HEK293 (cell line): Measurements from ENCODE around the gene RIPPLY2.

Experiments used
- FEZF1 ChIP-seq: fragments of 450-650 bp; formaldehyde crosslinking; IDR thresholded peaks from 2 replicates; pipeline ENCODE4 v1.5.1; 2016; ENCODE audit warnings: missing biosample characterization, missing genetic modification characterization
- HOXC10 ChIP-seq: sonication (generic); formaldehyde crosslinking; IDR thresholded peaks from 2 replicates; pipeline ENCODE4 v1.8.1; 2023; ENCODE audit warnings: mild to moderate bottlenecking, missing genetic modification reagents
- IKZF3 ChIP-seq: fragments of 450-650 bp; IDR thresholded peaks from 2 replicates; pipeline ENCODE4 v1.5.0; 2018; ENCODE audit warnings: missing biosample characterization, mild to moderate bottlenecking, missing genetic modification characterization, moderate library complexity
- KLF9 ChIP-seq: fragments of 450-650 bp; formaldehyde crosslinking; IDR thresholded peaks from 2 replicates; pipeline ENCODE4 v1.5.1; 2016; ENCODE audit warnings: missing biosample characterization, missing genetic modification characterization, low read depth
- MZF1 ChIP-seq: fragments of 450-650 bp; formaldehyde crosslinking; IDR thresholded peaks from 2 replicates; pipeline ENCODE4 v1.5.1; 2017; ENCODE audit warnings: missing biosample characterization, missing genetic modification characterization, borderline replicate concordance
- PBX3 ChIP-seq: sonication (generic); formaldehyde crosslinking; IDR thresholded peaks from 2 replicates; pipeline ENCODE4 v1.8.1; 2022; ENCODE audit warnings: mild to moderate bottlenecking, moderate library complexity, missing genetic modification reagents
- RBAK ChIP-seq: fragments of 450-650 bp; formaldehyde crosslinking; IDR thresholded peaks from 2 replicates; pipeline ENCODE4 v1.5.1; 2016; ENCODE audit warnings: missing biosample characterization, missing genetic modification characterization
- REPIN1 ChIP-seq: fragments of 450-650 bp; formaldehyde crosslinking; IDR thresholded peaks from 2 replicates; pipeline ENCODE4 v1.5.1; 2017; ENCODE audit warnings: missing biosample characterization, missing genetic modification characterization, low read depth
- ZBTB1 ChIP-seq: fragments of 450-650 bp; formaldehyde crosslinking; IDR thresholded peaks from 2 replicates; pipeline ENCODE4 v1.5.1; 2016; ENCODE audit warnings: missing biosample characterization, missing genetic modification characterization
- ZBTB11 ChIP-seq: fragments of 450-650 bp; formaldehyde crosslinking; conservative IDR thresholded peaks from 2 replicates; pipeline ENCODE4 v1.5.1; 2016; ENCODE audit warnings: low read depth, missing biosample characterization, missing genetic modification characterization
- ZNF112 ChIP-seq: fragments of 450-650 bp; formaldehyde crosslinking; IDR thresholded peaks from 2 replicates; pipeline ENCODE4 v1.5.0; 2017; ENCODE audit warnings: missing biosample characterization, missing genetic modification characterization
- ZNF223 ChIP-seq: fragments of 450-650 bp; formaldehyde crosslinking; IDR thresholded peaks from 2 replicates; pipeline ENCODE4 v1.5.1; 2016; ENCODE audit warnings: missing biosample characterization, missing genetic modification characterization
- ZNF248 ChIP-seq: fragments of 450-650 bp; formaldehyde crosslinking; IDR thresholded peaks from 2 replicates; pipeline ENCODE4 v1.5.1; 2017; ENCODE audit warnings: missing biosample characterization, missing genetic modification characterization
- ZNF266 ChIP-seq: fragments of 450-650 bp; formaldehyde crosslinking; IDR thresholded peaks from 2 replicates; pipeline ENCODE4 v1.5.1; 2016; ENCODE audit warnings: missing biosample characterization, missing genetic modification characterization, low read depth
- ZNF354C ChIP-seq: fragments of 450-650 bp; formaldehyde crosslinking; IDR thresholded peaks from 2 replicates; pipeline ENCODE4 v1.5.1; 2016; ENCODE audit warnings: missing biosample characterization, missing genetic modification characterization, low read depth, borderline replicate concordance
- ZNF37A ChIP-seq: fragments of 450-650 bp; IDR thresholded peaks from 2 replicates; pipeline ENCODE4 v1.5.1; 2018; ENCODE audit warnings: missing biosample characterization, missing genetic modification characterization
- ZNF394 ChIP-seq: fragments of 450-650 bp; formaldehyde crosslinking; IDR thresholded peaks from 2 replicates; pipeline ENCODE4 v1.5.1; 2016; ENCODE audit warnings: missing biosample characterization, missing genetic modification characterization, mild to moderate bottlenecking, moderate library complexity, borderline replicate concordance
- ZNF398 ChIP-seq: fragments of 450-650 bp; formaldehyde crosslinking; IDR thresholded peaks from 2 replicates; pipeline ENCODE4 v1.5.1; 2017; ENCODE audit warnings: missing biosample characterization, missing genetic modification characterization
- ZNF449 ChIP-seq: fragments of 450-650 bp; formaldehyde crosslinking; IDR thresholded peaks from 2 replicates; pipeline ENCODE4 v1.5.1; 2017; ENCODE audit warnings: missing biosample characterization, mild to moderate bottlenecking, missing genetic modification characterization, moderate library complexity
- ZNF473 ChIP-seq: fragments of 450-650 bp; formaldehyde crosslinking; IDR thresholded peaks from 2 replicates; pipeline ENCODE4 v1.5.1; 2017; ENCODE audit warnings: missing biosample characterization, missing genetic modification characterization
- ZNF530 ChIP-seq: fragments of 450-650 bp; formaldehyde crosslinking; IDR thresholded peaks from 2 replicates; pipeline ENCODE4 v1.5.1; 2016; ENCODE audit warnings: low read depth, missing biosample characterization, missing genetic modification characterization
- ZNF548 ChIP-seq: fragments of 450-650 bp; formaldehyde crosslinking; IDR thresholded peaks from 2 replicates; pipeline ENCODE4 v1.5.1; 2016; ENCODE audit warnings: missing biosample characterization, missing genetic modification characterization
- ZNF560 ChIP-seq: fragments of 450-650 bp; formaldehyde crosslinking; IDR thresholded peaks from 2 replicates; pipeline ENCODE4 v1.5.1; 2017; ENCODE audit warnings: missing biosample characterization, missing genetic modification characterization, borderline replicate concordance
- ZNF561 ChIP-seq: fragments of 450-650 bp; IDR thresholded peaks from 2 replicates; pipeline ENCODE4 v1.5.1; 2018; ENCODE audit warnings: missing biosample characterization, missing genetic modification characterization, borderline replicate concordance
- ZNF624 ChIP-seq: fragments of 450-650 bp; formaldehyde crosslinking; IDR thresholded peaks from 2 replicates; pipeline ENCODE4 v1.5.1; 2017; ENCODE audit warnings: missing biosample characterization, missing genetic modification characterization
- ZNF660 ChIP-seq: fragments of 450-650 bp; IDR thresholded peaks from 2 replicates; pipeline ENCODE4 v1.5.1; 2018; ENCODE audit warnings: missing biosample characterization, mild to moderate bottlenecking, missing genetic modification characterization
- ZNF670 ChIP-seq: fragments of 450-650 bp; formaldehyde crosslinking; IDR thresholded peaks from 2 replicates; pipeline ENCODE4 v1.5.1; 2016; ENCODE audit warnings: missing biosample characterization, missing genetic modification characterization, low read depth
- ZNF701 ChIP-seq: fragments of 450-650 bp; formaldehyde crosslinking; IDR thresholded peaks from 2 replicates; pipeline ENCODE4 v1.5.1; 2016; ENCODE audit warnings: missing biosample characterization, missing genetic modification characterization
- ZNF785 ChIP-seq: fragments of 450-650 bp; formaldehyde crosslinking; IDR thresholded peaks from 2 replicates; pipeline ENCODE4 v1.5.1; 2016; ENCODE audit warnings: missing biosample characterization, missing genetic modification characterization
- ZNF792 ChIP-seq: fragments of 450-650 bp; formaldehyde crosslinking; IDR thresholded peaks from 2 replicates; pipeline ENCODE4 v1.5.1; 2016; ENCODE audit warnings: missing biosample characterization, missing genetic modification characterization
- ZNF830 ChIP-seq: fragments of 450-650 bp; IDR thresholded peaks from 2 replicates; pipeline ENCODE4 v1.5.0; 2018; ENCODE audit warnings: missing biosample characterization, missing genetic modification characterization, low read depth, mild to moderate bottlenecking, moderate library complexity
- ZNF837 ChIP-seq: fragments of 450-650 bp; formaldehyde crosslinking; IDR thresholded peaks from 2 replicates; pipeline ENCODE4 v1.5.1; 2016; ENCODE audit warnings: missing biosample characterization, missing genetic modification characterization

The RIPPLY2 gene

GRCh38 chr6:83859410-83860358 is 6.5 kb downstream of the RIPPLY2 start, which contains the start of gene CYB5R4 (continued):
- TF ChIP-seq ZNF561 (tag by site-specific recombination) (peak; percentile 89; the same call in 1 of the 2 replicates), ZNF223 (tag by site-specific recombination) (no peak), ZNF792 (tag by site-specific recombination) (0 out of 2 replicates have a peak, but pooled peaks have one; percentile 25), HOXC10 (CRISPR knock-in tag) (no peak; the same call in 1 of the 2 replicates), REPIN1 (tag by site-specific recombination) (peak; percentile 87; the same call in 1 of the 2 replicates), ZNF837 (tag by site-specific recombination) (no peak), PBX3 (CRISPR knock-in tag) (peak; percentile 92; the same call in 1 of the 2 replicates), IKZF3 (tag by site-specific recombination) (peak; percentile 89), ZNF785 (tag by site-specific recombination) (0 out of 2 replicates have a peak, but pooled peaks have one; percentile 9), ZNF112 (tag by site-specific recombination) (no peak), ZNF830 (tag by site-specific recombination) (no peak), ZNF560 (no peak), MZF1 (tag by site-specific recombination) (peak; percentile 41; the same call in 1 of the 2 replicates), ZNF248 (tag by site-specific recombination) (no peak), ZNF354C (tag by site-specific recombination) (no peak), ZNF530 (tag by site-specific recombination) (no peak), ZBTB11 (tag by site-specific recombination) (peak; percentile 67), ZNF624 (tag by site-specific recombination) (no peak), ZNF37A (tag by site-specific recombination) (no peak), ZNF449 (tag by site-specific recombination) (no peak), ZNF660 (tag by site-specific recombination) (peak; percentile 65), ZNF670 (tag by site-specific recombination) (no peak), ZNF266 (tag by site-specific recombination) (no peak), FEZF1 (tag by site-specific recombination) (no peak), ZNF548 (tag by site-specific recombination) (no peak), ZNF394 (peak; percentile 51; the same call in 1 of the 2 replicates), ZNF701 (no peak), KLF9 (tag by site-specific recombination) (peak; percentile 84), ZNF398 (tag by site-specific recombination) (no peak), RBAK (no peak), ZNF473 (tag by site-specific recombination) (no peak), ZBTB1 (tag by site-specific recombination) (no peak)
